ENCODE measurements around the gene MIS12.

The MIS12 gene

GRCh38 chr17:5506307-5506706, 19.9 kb downstream of the MIS12 start:
- H3K9ac ChIP-seq (ENCODE audit: low read length), result no peak overlapping the region
- H3K4me2 ChIP-seq (ENCODE audit: low read depth, low read length, poor library complexity, severe bottlenecking), result no peak overlapping the region
- TF ChIP-seq, protein P1, sequence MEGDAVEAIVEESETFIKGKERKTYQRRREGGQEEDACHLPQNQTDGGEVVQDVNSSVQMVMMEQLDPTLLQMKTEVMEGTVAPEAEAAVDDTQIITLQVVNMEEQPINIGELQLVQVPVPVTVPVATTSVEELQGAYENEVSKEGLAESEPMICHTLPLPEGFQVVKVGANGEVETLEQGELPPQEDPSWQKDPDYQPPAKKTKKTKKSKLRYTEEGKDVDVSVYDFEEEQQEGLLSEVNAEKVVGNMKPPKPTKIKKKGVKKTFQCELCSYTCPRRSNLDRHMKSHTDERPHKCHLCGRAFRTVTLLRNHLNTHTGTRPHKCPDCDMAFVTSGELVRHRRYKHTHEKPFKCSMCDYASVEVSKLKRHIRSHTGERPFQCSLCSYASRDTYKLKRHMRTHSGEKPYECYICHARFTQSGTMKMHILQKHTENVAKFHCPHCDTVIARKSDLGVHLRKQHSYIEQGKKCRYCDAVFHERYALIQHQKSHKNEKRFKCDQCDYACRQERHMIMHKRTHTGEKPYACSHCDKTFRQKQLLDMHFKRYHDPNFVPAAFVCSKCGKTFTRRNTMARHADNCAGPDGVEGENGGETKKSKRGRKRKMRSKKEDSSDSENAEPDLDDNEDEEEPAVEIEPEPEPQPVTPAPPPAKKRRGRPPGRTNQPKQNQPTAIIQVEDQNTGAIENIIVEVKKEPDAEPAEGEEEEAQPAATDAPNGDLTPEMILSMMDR (IDR thresholded peaks at IDR 0.05; ENCODE audit: insufficient read depth, low read length, poor library complexity, severe bottlenecking), result no peak
- no peak for TF ChIP-seq EZH2phosphoT487 (conservative IDR thresholded peaks at IDR 0.05; ENCODE audit: low read length)
- H3K9me2 ChIP-seq (replicated peaks; ENCODE audit: insufficient read depth, low read length), result no peaks in the 10 kb centered on the region
- H3K36me3 ChIP-seq (ENCODE audit: low read length), result no peaks in the 10 kb centered on the region
- H3K27ac ChIP-seq (ENCODE audit: low read depth, low read length), result no peak overlapping the region
- H3K9me3 ChIP-seq (ENCODE audit: insufficient read depth, low read length), result no peaks in the 10 kb centered on the region
- no peaks in the 10 kb centered on the region for H3K27me3 ChIP-seq (ENCODE audit: low read length)
- no peaks in the 10 kb centered on the region for H4K20me1 ChIP-seq (ENCODE audit: low read depth, low read length)
- no peak overlapping the region for H2AFZ ChIP-seq (ENCODE audit: low read depth, low read length, severe bottlenecking)
- H3K4me3 ChIP-seq (ENCODE audit: insufficient read depth, low read length, poor library complexity, severe bottlenecking), result no peak overlapping the region
- 0 out of 2 replicates have a peak, but pooled peaks cover 1% of the 10 kb centered on the region for H3F3A ChIP-seq (ENCODE audit: insufficient read depth)
- H3K79me2 ChIP-seq (ENCODE audit: insufficient read depth, low read length), result no peaks in the 10 kb centered on the region

GRCh38 chr17:5508810-5509209, 22.4 kb downstream of the MIS12 start:
- Histone ChIP-seq H3K27me3 (ENCODE audit: low read length) (no peaks in the 10 kb centered on the region), H3F3A (ENCODE audit: insufficient read depth) (no peaks in the 10 kb centered on the region), H3K9me2 (replicated peaks; ENCODE audit: insufficient read depth, low read length) (no peaks in the 10 kb centered on the region), H3K9ac (ENCODE audit: low read length) (no peak overlapping the region), H3K36me3 (ENCODE audit: low read length) (no peaks in the 10 kb centered on the region), H3K79me2 (ENCODE audit: insufficient read depth, low read length) (no peaks in the 10 kb centered on the region), H4K20me1 (ENCODE audit: low read depth, low read length) (no peaks in the 10 kb centered on the region), H3K9me3 (ENCODE audit: insufficient read depth, low read length) (no peaks in the 10 kb centered on the region), H3K27ac (ENCODE audit: low read depth, low read length) (no peak overlapping the region), H3K4me3 (ENCODE audit: insufficient read depth, low read length, poor library complexity, severe bottlenecking) (no peak overlapping the region), H2AFZ (ENCODE audit: low read depth, low read length, severe bottlenecking) (no peak overlapping the region), H3K4me2 (ENCODE audit: low read depth, low read length, poor library complexity, severe bottlenecking) (no peak overlapping the region)
- TF ChIP-seq EZH2phosphoT487 (conservative IDR thresholded peaks at IDR 0.05; ENCODE audit: low read length), result no peak

GRCh38 chr17:5509482-5509881, 23.1 kb downstream of the MIS12 start:
- Histone ChIP-seq H2AFZ (ENCODE audit: low read depth, low read length, severe bottlenecking) (no peak overlapping the region), H3K9me3 (ENCODE audit: insufficient read depth, low read length) (no peaks in the 10 kb centered on the region), H3K27ac (ENCODE audit: low read depth, low read length) (no peak overlapping the region), H3K9ac (ENCODE audit: low read length) (no peak overlapping the region), H3K4me2 (ENCODE audit: low read depth, low read length, poor library complexity, severe bottlenecking) (no peak overlapping the region), H3K4me3 (ENCODE audit: insufficient read depth, low read length, poor library complexity, severe bottlenecking) (no peak overlapping the region), H3F3A (ENCODE audit: insufficient read depth) (no peaks in the 10 kb centered on the region), H4K20me1 (ENCODE audit: low read depth, low read length) (no peaks in the 10 kb centered on the region), H3K79me2 (ENCODE audit: insufficient read depth, low read length) (no peaks in the 10 kb centered on the region), H3K36me3 (ENCODE audit: low read length) (no peaks in the 10 kb centered on the region), H3K27me3 (ENCODE audit: low read length) (no peaks in the 10 kb centered on the region), H3K9me2 (replicated peaks; ENCODE audit: insufficient read depth, low read length) (no peaks in the 10 kb centered on the region)
- TF ChIP-seq, protein P1 (IDR thresholded peaks at IDR 0.05; ENCODE audit: insufficient read depth, low read length, poor library complexity, severe bottlenecking), result no peak
- TF ChIP-seq EZH2phosphoT487 (conservative IDR thresholded peaks at IDR 0.05; ENCODE audit: low read length), result no peak

GRCh38 chr17:5510771-5511170, 24.4 kb downstream of the MIS12 start:
- TF ChIP-seq, protein P1 (IDR thresholded peaks at IDR 0.05; ENCODE audit: insufficient read depth, low read length, poor library complexity, severe bottlenecking), result no peak
- no peak for TF ChIP-seq EZH2phosphoT487 (conservative IDR thresholded peaks at IDR 0.05; ENCODE audit: low read length)
- Histone ChIP-seq H3K4me2 (ENCODE audit: low read depth, low read length, poor library complexity, severe bottlenecking) (no peak overlapping the region), H4K20me1 (ENCODE audit: low read depth, low read length) (no peaks in the 10 kb centered on the region), H3K36me3 (ENCODE audit: low read length) (no peaks in the 10 kb centered on the region), H2AFZ (ENCODE audit: low read depth, low read length, severe bottlenecking) (no peak overlapping the region), H3F3A (ENCODE audit: insufficient read depth) (no peaks in the 10 kb centered on the region), H3K9me3 (ENCODE audit: insufficient read depth, low read length) (no peaks in the 10 kb centered on the region), H3K9ac (ENCODE audit: low read length) (no peak overlapping the region), H3K27ac (ENCODE audit: low read depth, low read length) (no peak overlapping the region), H3K9me2 (replicated peaks; ENCODE audit: insufficient read depth, low read length) (no peaks in the 10 kb centered on the region), H3K27me3 (ENCODE audit: low read length) (no peaks in the 10 kb centered on the region), H3K79me2 (ENCODE audit: insufficient read depth, low read length) (no peaks in the 10 kb centered on the region), H3K4me3 (ENCODE audit: insufficient read depth, low read length, poor library complexity, severe bottlenecking) (no peak overlapping the region)

Data from SU-DHL-6 (cell line).